HepG2 (cell line): Measurements from ENCODE around the gene NEDD4L. TPM values are rescaled to one million over a fixed set of nuclear protein-coding genes. Genes with fewer than 3 reads are reported as not detected.

Experiments used
- ATAD3A ChIP-seq: sonication (generic); formaldehyde crosslinking; IDR thresholded peaks from 2 replicates; pipeline ENCODE4 v1.4.0; 2020; ENCODE audit warnings: missing genetic modification reagents
- DNMT3B ChIP-seq: conservative IDR thresholded peaks from 2 replicates; pipeline ENCODE4 v1.6.1; 2016; ENCODE audit warnings: missing biosample characterization, control low read depth
- DZIP1 ChIP-seq: sonication (generic); formaldehyde crosslinking; IDR thresholded peaks from 2 replicates; pipeline ENCODE4 v1.5.0; 2020; ENCODE audit warnings: mild to moderate bottlenecking, missing genetic modification reagents
- ELK4 ChIP-seq: sonication (generic); formaldehyde crosslinking; IDR thresholded peaks from 2 replicates; pipeline ENCODE4 v1.9.0; 2021; ENCODE audit warnings: missing genetic modification reagents, borderline replicate concordance
- FOXP1 ChIP-seq, 2 experiments: fragments of 450-650 bp in 1 of 2; IDR thresholded peaks; 2 replicates each; pipeline ENCODE4 v1.6.1; 2017 to 2018; ENCODE audit warnings: antibody characterized with exemption in 1 of 2
- HMGXB4 ChIP-seq, 2 experiments: sonication (generic) in 1 of 2; formaldehyde crosslinking in 1 of 2; IDR thresholded peaks; 2 replicates each; pipeline versions ENCODE4 v1.4.0 to v1.6.1; 2018 to 2020; ENCODE audit warnings: missing genetic modification reagents in 2 of 2, borderline replicate concordance in 1 of 2, low read depth in 1 of 2, mild to moderate bottlenecking in 1 of 2, missing biosample characterization in 1 of 2
- HNRNPH1 ChIP-seq: fragments of 200-400 bp; formaldehyde crosslinking; optimal IDR thresholded peaks from 2 replicates; pipeline ENCODE3; 2017; ENCODE audit warnings: mild to moderate bottlenecking, low read depth, low read length
- TBX2 ChIP-seq: sonication (generic); formaldehyde crosslinking; IDR thresholded peaks from 2 replicates; pipeline ENCODE4 v1.5.0; 2020; ENCODE audit warnings: missing genetic modification reagents, mild to moderate bottlenecking, borderline replicate concordance
- TSC22D2 ChIP-seq: sonication (generic); formaldehyde crosslinking; IDR thresholded peaks from 2 replicates; pipeline ENCODE4 v1.5.1; 2020; ENCODE audit warnings: missing genetic modification reagents, mild to moderate bottlenecking, borderline replicate concordance
- ZBTB14 ChIP-seq: sonication (generic); formaldehyde crosslinking; IDR thresholded peaks from 2 replicates; pipeline ENCODE4 v1.4.0; 2020; ENCODE audit warnings: missing genetic modification reagents
- ZNF484 ChIP-seq: sonication (generic); formaldehyde crosslinking; IDR thresholded peaks from 2 replicates; pipeline ENCODE4 v1.5.1; 2020; ENCODE audit warnings: mild to moderate bottlenecking, low read depth, missing genetic modification reagents, borderline replicate concordance
- ZNF704 ChIP-seq: sonication (generic); formaldehyde crosslinking; IDR thresholded peaks from 2 replicates; pipeline ENCODE4 v1.8.1; 2023; ENCODE audit warnings: mild to moderate bottlenecking, inconsistent platforms, moderate library complexity, missing genetic modification reagents, borderline replicate concordance
- ZNF83 ChIP-seq: sonication (generic); formaldehyde crosslinking; IDR thresholded peaks from 2 replicates; pipeline ENCODE4 v1.4.0; 2020; ENCODE audit warnings: missing genetic modification reagents, mild to moderate bottlenecking, borderline replicate concordance
- ZSCAN21 ChIP-seq: sonication (generic); formaldehyde crosslinking; IDR thresholded peaks from 2 replicates; pipeline ENCODE4 v1.8.0; 2022; ENCODE audit warnings: mild to moderate bottlenecking, missing genetic modification reagents, moderate library complexity, borderline replicate concordance
- polyA plus RNA-seq, 8 experiments: library from polyadenylated mRNA; depleted of rRNA in 3 of 8; stranded (reverse) in 7 of 8; unstranded in 1 of 8; fragments of >200 nt; fragmentation: Illumina TruSeq in 4 of 8; extraction: Trizol in 4 of 8; gene quantifications; 2 replicates each; pipeline versions ENCODE4 v1.2.1 to v1.2.3, GENCODE V29; 2011 to 2016; ENCODE audit warnings: low read depth in 4 of 8, missing spikeins in 1 of 8, mixed read lengths in 1 of 8; ENCODE audit not compliant: insufficient read depth in 1 of 8
- total RNA-seq, 5 experiments: library from RNA; depleted of rRNA; stranded (reverse); fragments of >200 nt; fragmentation: Illumina TruSeq; extraction: Trizol; gene quantifications; 2 replicates each; pipeline ENCODE4 v1.2.3, GENCODE V29; 2016; ENCODE audit warnings: low read depth in 1 of 5
- TF ChIP-seq, protein P1 (sequence below): sonication (generic); formaldehyde crosslinking; IDR thresholded peaks from 2 replicates; pipeline ENCODE4 v1.4.0; 2020; ENCODE audit warnings: mild to moderate bottlenecking, missing genetic modification reagents

NEDD4L gene
- total and polyA plus RNA-seq, 2 of the 13 experiments (the other 11 are each of a cell fraction or from before 2014, with no cell fraction given): 168 to 390 TPM

GRCh38 chr18:58013241-58014211 is 30.5 kb upstream of the NEDD4L start (continued):
- TF ChIP-seq ZNF704 (CRISPR knock-in tag) (no peak; the same call in 1 of the 2 replicates), ZBTB14 (CRISPR knock-in tag) (no peak), TBX2 (CRISPR knock-in tag) (peak; percentile 99), ELK4 (CRISPR knock-in tag) (no peak), TSC22D2 (CRISPR knock-in tag) (no peak), HMGXB4 (CRISPR knock-in tag; IDR thresholded peaks at IDR 0.05; ENCODE audit: borderline replicate concordance in 1 of 2, low read depth in 1 of 2) (peak in 1 of 2 experiments; percentile 20; a peak in 1 of 4 replicates), ZNF484 (no peak), ZSCAN21 (no peak), FOXP1 (IDR thresholded peaks at IDR 0.05) (peak; percentile 80), FOXP1 (CRISPR knock-in tag; IDR thresholded peaks at IDR 0.05) (peak; percentile 96), HNRNPH1 (no peak), ATAD3A (CRISPR knock-in tag) (no peak), DZIP1 (no peak), DNMT3B (peak; percentile 89; the same call in 1 of the 2 replicates), ZNF83 (CRISPR knock-in tag) (no peak)
- TF ChIP-seq, protein P1, sequence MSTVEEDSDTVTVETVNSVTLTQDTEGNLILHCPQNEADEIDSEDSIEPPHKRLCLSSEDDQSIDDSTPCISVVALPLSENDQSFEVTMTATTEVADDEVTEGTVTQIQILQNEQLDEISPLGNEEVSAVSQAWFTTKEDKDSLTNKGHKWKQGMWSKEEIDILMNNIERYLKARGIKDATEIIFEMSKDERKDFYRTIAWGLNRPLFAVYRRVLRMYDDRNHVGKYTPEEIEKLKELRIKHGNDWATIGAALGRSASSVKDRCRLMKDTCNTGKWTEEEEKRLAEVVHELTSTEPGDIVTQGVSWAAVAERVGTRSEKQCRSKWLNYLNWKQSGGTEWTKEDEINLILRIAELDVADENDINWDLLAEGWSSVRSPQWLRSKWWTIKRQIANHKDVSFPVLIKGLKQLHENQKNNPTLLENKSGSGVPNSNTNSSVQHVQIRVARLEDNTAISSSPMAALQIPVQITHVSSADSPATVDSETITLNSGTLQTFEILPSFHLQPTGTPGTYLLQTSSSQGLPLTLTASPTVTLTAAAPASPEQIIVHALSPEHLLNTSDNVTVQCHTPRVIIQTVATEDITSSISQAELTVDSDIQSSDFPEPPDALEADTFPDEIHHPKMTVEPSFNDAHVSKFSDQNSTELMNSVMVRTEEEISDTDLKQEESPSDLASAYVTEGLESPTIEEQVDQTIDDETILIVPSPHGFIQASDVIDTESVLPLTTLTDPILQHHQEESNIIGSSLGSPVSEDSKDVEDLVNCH (CRISPR knock-in tag): no peak
